ENCODE results near the gene NMRAL1. TPM values are rescaled to one million over a fixed set of nuclear protein-coding genes. Genes with fewer than 3 reads are reported as not detected.

The NMRAL1 gene
- total RNA-seq, 1 donor from 2014 or later, result 44.0 TPM

DNA sequence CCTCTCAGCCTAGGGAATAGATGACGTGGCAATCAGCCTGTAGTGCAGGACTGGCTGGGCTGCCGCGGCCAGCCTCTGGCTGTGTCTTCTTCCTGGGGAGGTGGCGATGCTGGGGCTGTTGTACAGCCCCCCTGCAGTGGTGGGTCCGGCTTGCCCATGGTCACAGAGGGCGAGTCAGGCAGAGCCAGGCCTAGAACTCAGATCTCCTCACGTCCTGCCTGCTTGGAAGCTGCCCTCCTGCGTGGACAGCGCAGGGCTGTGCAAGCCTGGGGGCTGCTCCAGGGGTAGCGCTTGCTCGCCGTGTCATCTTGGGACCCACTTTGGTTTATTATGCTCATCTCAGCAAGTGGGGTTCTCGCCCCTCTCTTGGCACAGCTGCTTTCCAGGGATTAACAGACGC is 19.3 kb downstream of the NMRAL1 start:
- peaks cover 5% of the 10 kb centered on the region for H3K4me1 Mint-ChIP-seq (ENCODE audit: low read depth)
- H3K36me3 Mint-ChIP-seq (ENCODE audit: low read depth), result peaks cover 27% of the 10 kb centered on the region
- H3K27ac Mint-ChIP-seq (ENCODE audit: unreplicated experiment), result no peak overlapping the region
- H3K27me3 Mint-ChIP-seq (ENCODE audit: low read depth), result no peaks in the 10 kb centered on the region
- TF ChIP-seq, protein P1, sequence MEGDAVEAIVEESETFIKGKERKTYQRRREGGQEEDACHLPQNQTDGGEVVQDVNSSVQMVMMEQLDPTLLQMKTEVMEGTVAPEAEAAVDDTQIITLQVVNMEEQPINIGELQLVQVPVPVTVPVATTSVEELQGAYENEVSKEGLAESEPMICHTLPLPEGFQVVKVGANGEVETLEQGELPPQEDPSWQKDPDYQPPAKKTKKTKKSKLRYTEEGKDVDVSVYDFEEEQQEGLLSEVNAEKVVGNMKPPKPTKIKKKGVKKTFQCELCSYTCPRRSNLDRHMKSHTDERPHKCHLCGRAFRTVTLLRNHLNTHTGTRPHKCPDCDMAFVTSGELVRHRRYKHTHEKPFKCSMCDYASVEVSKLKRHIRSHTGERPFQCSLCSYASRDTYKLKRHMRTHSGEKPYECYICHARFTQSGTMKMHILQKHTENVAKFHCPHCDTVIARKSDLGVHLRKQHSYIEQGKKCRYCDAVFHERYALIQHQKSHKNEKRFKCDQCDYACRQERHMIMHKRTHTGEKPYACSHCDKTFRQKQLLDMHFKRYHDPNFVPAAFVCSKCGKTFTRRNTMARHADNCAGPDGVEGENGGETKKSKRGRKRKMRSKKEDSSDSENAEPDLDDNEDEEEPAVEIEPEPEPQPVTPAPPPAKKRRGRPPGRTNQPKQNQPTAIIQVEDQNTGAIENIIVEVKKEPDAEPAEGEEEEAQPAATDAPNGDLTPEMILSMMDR (IDR thresholded peaks at IDR 0.05), result no peak
- H3K4me3 Mint-ChIP-seq (ENCODE audit: unreplicated experiment), result no peak overlapping the region
- no peak for DNase-seq (ENCODE audit: low spot score)
- H3K9me3 Mint-ChIP-seq (ENCODE audit: low read depth), result no peaks in the 10 kb centered on the region

DNA sequence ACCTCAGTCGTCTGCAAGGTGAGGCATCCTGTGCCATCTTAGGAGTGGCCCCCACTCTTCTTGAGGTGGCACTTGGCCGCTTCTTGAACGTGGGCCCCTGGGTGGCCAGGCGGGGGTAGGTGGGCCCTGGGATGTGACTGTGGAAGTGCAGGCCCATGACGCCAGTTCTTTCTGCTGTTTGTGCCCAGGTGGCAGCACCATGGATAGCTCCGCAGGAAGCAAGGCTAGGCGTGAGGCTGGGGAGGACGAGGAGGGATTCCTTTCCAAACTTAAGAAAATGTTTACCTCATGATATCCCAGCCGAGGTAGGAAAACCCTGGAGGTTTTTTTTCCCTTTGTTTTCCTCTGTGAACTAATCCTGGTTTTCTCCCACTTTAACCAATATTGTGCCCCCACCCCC is 19.8 kb downstream of the NMRAL1 start:
- Mint-ChIP-seq H3K27me3 (ENCODE audit: low read depth) (no peaks in the 10 kb centered on the region), H3K27ac (ENCODE audit: unreplicated experiment) (peak overlapping the region; percentile 49), H3K4me3 (ENCODE audit: unreplicated experiment) (no peak overlapping the region), H3K4me1 (ENCODE audit: low read depth) (peaks cover 5% of the 10 kb centered on the region), H3K9me3 (ENCODE audit: low read depth) (no peaks in the 10 kb centered on the region), H3K36me3 (ENCODE audit: low read depth) (peaks cover 29% of the 10 kb centered on the region)
- no peak for DNase-seq (ENCODE audit: low spot score)
- TF ChIP-seq, protein P1 (IDR thresholded peaks at IDR 0.05), result no peak

DNA sequence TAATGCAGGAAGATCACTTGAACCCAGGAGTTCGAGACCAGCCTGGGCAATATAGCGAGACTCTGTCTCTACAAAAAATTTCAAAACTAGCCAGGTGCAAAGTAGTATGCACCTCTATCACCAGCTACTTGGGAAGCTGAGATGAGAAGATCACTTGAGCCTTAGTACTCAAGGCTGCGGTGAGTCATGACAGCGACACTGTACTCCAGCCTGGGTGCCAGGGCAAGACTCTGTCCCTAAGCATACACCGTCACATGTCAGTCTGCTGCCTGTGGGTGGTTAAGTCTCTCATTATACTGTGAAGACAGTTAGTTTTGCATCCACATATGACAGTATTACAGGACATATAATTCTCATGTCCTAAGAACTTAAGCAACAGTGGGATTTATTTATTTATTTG is 21.8 kb downstream of the NMRAL1 start:
- Mint-ChIP-seq H3K27me3 (ENCODE audit: low read depth) (no peaks in the 10 kb centered on the region), H3K36me3 (ENCODE audit: low read depth) (peaks cover 32% of the 10 kb centered on the region), H3K9me3 (ENCODE audit: low read depth) (no peaks in the 10 kb centered on the region), H3K4me1 (ENCODE audit: low read depth) (peaks cover 5% of the 10 kb centered on the region), H3K27ac (ENCODE audit: unreplicated experiment) (no peak overlapping the region), H3K4me3 (ENCODE audit: unreplicated experiment) (no peak overlapping the region)
- no peak for DNase-seq (ENCODE audit: low spot score)
- TF ChIP-seq, protein P1 (IDR thresholded peaks at IDR 0.05), result no peak

DNA sequence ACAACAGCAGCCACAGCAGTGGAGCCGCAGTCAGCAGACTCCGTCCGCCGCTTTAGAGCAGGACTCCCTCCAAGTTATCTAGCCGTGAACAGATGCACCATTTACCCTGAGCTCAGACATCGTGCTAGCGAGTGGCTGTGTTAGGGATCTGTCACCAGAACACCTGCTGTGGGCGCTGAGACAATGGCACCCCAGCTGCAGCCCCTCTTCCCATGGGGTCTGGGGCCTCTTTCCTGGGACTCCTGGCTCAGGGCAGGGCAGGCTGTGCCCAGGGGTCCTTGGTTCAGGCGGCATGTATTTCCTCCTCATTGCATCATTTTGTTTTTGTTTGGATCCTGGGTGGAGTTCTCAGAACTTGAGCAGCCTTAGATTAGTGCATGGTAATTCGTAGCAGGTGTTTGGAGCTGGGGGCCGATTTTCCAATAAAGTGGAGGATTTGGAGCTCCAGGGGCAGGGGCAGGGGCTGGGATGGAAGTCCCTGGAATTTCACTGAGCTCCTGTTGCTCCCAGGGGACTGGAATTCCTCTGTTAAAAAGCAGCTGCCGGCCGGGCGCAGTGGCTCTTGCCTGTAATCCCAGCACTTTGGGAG is 23.4 kb downstream of the NMRAL1 start:
- H3K27ac Mint-ChIP-seq (ENCODE audit: unreplicated experiment), result peak overlapping the region; percentile 49
- H3K36me3 Mint-ChIP-seq (ENCODE audit: low read depth), result peaks cover 38% of the 10 kb centered on the region
- no peak overlapping the region for H3K4me3 Mint-ChIP-seq (ENCODE audit: unreplicated experiment)
- TF ChIP-seq, protein P1 (IDR thresholded peaks at IDR 0.05), result no peak
- H3K27me3 Mint-ChIP-seq (ENCODE audit: low read depth), result no peaks in the 10 kb centered on the region
- H3K4me1 Mint-ChIP-seq (ENCODE audit: low read depth), result peaks cover 5% of the 10 kb centered on the region
- H3K9me3 Mint-ChIP-seq (ENCODE audit: low read depth), result no peaks in the 10 kb centered on the region
- DNase-seq (ENCODE audit: low spot score), result no peak

DNA sequence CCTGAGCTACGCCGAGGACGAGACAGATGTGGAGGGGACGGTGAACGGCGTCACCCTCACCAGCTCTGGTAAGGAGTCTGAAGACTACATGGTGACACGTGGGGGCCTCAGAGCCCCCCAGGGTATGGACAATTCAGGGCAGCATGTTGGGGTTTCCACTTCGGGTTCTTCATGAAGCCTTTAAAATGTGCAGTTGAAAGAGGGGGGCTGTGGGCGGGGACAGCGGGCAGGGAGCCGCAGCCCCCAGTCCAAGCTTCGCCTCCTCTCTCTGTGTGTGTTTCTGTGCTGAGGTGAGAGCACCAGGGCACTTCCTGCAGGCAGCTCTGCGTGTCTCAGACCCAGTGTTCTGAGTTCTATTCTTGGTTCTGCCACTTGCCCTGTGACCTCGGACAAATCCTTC is 24.0 kb downstream of the NMRAL1 start:
- Mint-ChIP-seq H3K4me3 (ENCODE audit: unreplicated experiment) (no peak overlapping the region), H3K36me3 (ENCODE audit: low read depth) (peaks cover 36% of the 10 kb centered on the region), H3K9me3 (ENCODE audit: low read depth) (no peaks in the 10 kb centered on the region), H3K27me3 (ENCODE audit: low read depth) (no peaks in the 10 kb centered on the region), H3K4me1 (ENCODE audit: low read depth) (peaks cover 5% of the 10 kb centered on the region), H3K27ac (ENCODE audit: unreplicated experiment) (peak overlapping the region; percentile 49)
- DNase-seq (ENCODE audit: low spot score), result no peak
- TF ChIP-seq, protein P1 (IDR thresholded peaks at IDR 0.05), result no peak

Measured in chondrocyte (in vitro differentiated cells).